Measurements from ENCODE around the gene C12orf43. TPM values are rescaled to one million over a fixed set of nuclear protein-coding genes. Genes with fewer than 3 reads are reported as not detected.

The C12orf43 gene
- total RNA-seq, 1 donor from 2014 or later, result 12.8 TPM

- H3K9me3 Mint-ChIP-seq, result no peaks in the 10 kb centered on the region
- TF ChIP-seq EZH2 (IDR thresholded peaks at IDR 0.05) (no peak), EZH2phosphoT487 (IDR thresholded peaks at IDR 0.05) (no peak)
- TF ChIP-seq, protein P1, sequence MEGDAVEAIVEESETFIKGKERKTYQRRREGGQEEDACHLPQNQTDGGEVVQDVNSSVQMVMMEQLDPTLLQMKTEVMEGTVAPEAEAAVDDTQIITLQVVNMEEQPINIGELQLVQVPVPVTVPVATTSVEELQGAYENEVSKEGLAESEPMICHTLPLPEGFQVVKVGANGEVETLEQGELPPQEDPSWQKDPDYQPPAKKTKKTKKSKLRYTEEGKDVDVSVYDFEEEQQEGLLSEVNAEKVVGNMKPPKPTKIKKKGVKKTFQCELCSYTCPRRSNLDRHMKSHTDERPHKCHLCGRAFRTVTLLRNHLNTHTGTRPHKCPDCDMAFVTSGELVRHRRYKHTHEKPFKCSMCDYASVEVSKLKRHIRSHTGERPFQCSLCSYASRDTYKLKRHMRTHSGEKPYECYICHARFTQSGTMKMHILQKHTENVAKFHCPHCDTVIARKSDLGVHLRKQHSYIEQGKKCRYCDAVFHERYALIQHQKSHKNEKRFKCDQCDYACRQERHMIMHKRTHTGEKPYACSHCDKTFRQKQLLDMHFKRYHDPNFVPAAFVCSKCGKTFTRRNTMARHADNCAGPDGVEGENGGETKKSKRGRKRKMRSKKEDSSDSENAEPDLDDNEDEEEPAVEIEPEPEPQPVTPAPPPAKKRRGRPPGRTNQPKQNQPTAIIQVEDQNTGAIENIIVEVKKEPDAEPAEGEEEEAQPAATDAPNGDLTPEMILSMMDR (IDR thresholded peaks at IDR 0.05), result no peak
- Histone ChIP-seq H3K9me3 (ENCODE audit: low read depth) (no peaks in the 10 kb centered on the region), H3K36me3 (no peaks in the 10 kb centered on the region), H3K4me3 (no peak overlapping the region), H2AFZ (replicated peaks) (no peak overlapping the region), H3K27ac (no peak overlapping the region), H4K20me1 (ENCODE audit: low read depth) (no peaks in the 10 kb centered on the region), H3F3A (ENCODE audit: low read depth) (peaks cover 9% of the 10 kb centered on the region), H3K27me3 (no peaks in the 10 kb centered on the region), H3K4me1 (no peaks in the 10 kb centered on the region), H3K9ac (no peak overlapping the region), H3K4me2 (no peak overlapping the region), H3K79me2 (ENCODE audit: low read depth) (no peaks in the 10 kb centered on the region)
- no peak overlapping the region for H3K4me3 Mint-ChIP-seq
- H3K27me3 Mint-ChIP-seq (ENCODE audit: insufficient read depth, low read depth), result peaks cover 11% of the 10 kb centered on the region
- H3K4me1 Mint-ChIP-seq, result peaks cover 38% of the 10 kb centered on the region
- H3K27ac Mint-ChIP-seq, result no peak overlapping the region
- DNase-seq (ENCODE audit: low spot score), result no peak
- H3K36me3 Mint-ChIP-seq, result no peaks in the 10 kb centered on the region
Observed at GRCh38 chr12:120970310-120970709, 46.0 kb downstream of the C12orf43 start.

DNA sequence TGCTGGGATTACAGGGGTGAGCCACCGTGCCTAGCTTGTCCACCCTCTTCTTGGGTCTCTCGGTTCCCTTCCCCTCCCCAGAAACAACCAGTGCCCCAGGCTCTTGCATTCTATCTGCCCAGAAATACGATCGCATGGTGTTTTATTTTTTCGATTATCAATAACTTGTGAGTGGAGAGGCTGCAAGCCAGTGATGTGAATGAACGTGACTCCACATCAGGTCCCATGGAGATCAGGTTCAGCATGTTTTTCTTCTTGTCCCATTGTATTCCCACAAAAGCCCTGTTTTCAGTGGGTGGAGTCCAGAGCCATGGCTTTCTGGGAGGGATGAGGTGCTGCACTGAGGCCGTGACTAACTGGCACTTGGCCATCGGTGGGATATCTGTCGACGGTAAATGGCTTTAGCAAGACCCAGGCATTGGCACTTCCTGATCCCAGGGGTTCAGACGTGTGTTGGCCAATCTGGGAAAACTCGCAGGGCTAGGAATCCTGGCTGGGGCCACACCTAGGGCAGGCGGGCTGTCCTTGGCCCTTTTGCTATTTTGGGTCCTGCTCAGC, 50.7 kb downstream of the C12orf43 start:
- H3K79me2 ChIP-seq (ENCODE audit: low read depth), result no peaks in the 10 kb centered on the region
- no peak overlapping the region for H3K27ac ChIP-seq
- no peak for DNase-seq (ENCODE audit: low spot score)
- no peaks in the 10 kb centered on the region for H3K36me3 Mint-ChIP-seq
- peaks cover 22% of the 10 kb centered on the region for H3K4me1 Mint-ChIP-seq
- no peak overlapping the region for H3K9ac ChIP-seq
- no peak overlapping the region for H3K27ac Mint-ChIP-seq
- no peaks in the 10 kb centered on the region for H3K9me3 ChIP-seq (ENCODE audit: low read depth)
- H2AFZ ChIP-seq (replicated peaks), result no peak overlapping the region
- no peaks in the 10 kb centered on the region for H3K4me1 ChIP-seq
- no peaks in the 10 kb centered on the region for H3K36me3 ChIP-seq
- H3K27me3 ChIP-seq, result no peaks in the 10 kb centered on the region
- no peak overlapping the region for H3K4me2 ChIP-seq
- no peak overlapping the region for H3K4me3 Mint-ChIP-seq
- no peaks in the 10 kb centered on the region for H4K20me1 ChIP-seq (ENCODE audit: low read depth)
- peaks cover 12% of the 10 kb centered on the region for H3K27me3 Mint-ChIP-seq (ENCODE audit: insufficient read depth, low read depth)
- H3K4me3 ChIP-seq, result no peak overlapping the region
- TF ChIP-seq EZH2phosphoT487 (IDR thresholded peaks at IDR 0.05), result no peak
- TF ChIP-seq, protein P1 (IDR thresholded peaks at IDR 0.05), result no peak
- no peak for TF ChIP-seq EZH2 (IDR thresholded peaks at IDR 0.05)
- H3K9me3 Mint-ChIP-seq, result no peaks in the 10 kb centered on the region
- H3F3A ChIP-seq (ENCODE audit: low read depth), result no peaks in the 10 kb centered on the region

- no peaks in the 10 kb centered on the region for H3K9me3 ChIP-seq (ENCODE audit: low read depth)
- H3K4me3 ChIP-seq, result no peak overlapping the region
- no peaks in the 10 kb centered on the region for H3K36me3 Mint-ChIP-seq
- no peak overlapping the region for H3K4me2 ChIP-seq
- H3K27ac Mint-ChIP-seq, result no peak overlapping the region
- no peaks in the 10 kb centered on the region for H3K27me3 ChIP-seq
- no peaks in the 10 kb centered on the region for H3K36me3 ChIP-seq
- H3K4me1 Mint-ChIP-seq, result peaks cover 20% of the 10 kb centered on the region
- no peak overlapping the region for H2AFZ ChIP-seq (replicated peaks)
- no peaks in the 10 kb centered on the region for H3K9me3 Mint-ChIP-seq
- no peaks in the 10 kb centered on the region for H3K4me1 ChIP-seq
- TF ChIP-seq, protein P1 (IDR thresholded peaks at IDR 0.05), result no peak
- no peak for TF ChIP-seq EZH2phosphoT487 (IDR thresholded peaks at IDR 0.05)
- TF ChIP-seq EZH2 (IDR thresholded peaks at IDR 0.05), result no peak
- H4K20me1 ChIP-seq (ENCODE audit: low read depth), result no peaks in the 10 kb centered on the region
- H3K4me3 Mint-ChIP-seq, result no peak overlapping the region
- peaks cover 7% of the 10 kb centered on the region for H3K27me3 Mint-ChIP-seq (ENCODE audit: insufficient read depth, low read depth)
- no peaks in the 10 kb centered on the region for H3K79me2 ChIP-seq (ENCODE audit: low read depth)
- H3K27ac ChIP-seq, result no peak overlapping the region
- no peaks in the 10 kb centered on the region for H3F3A ChIP-seq (ENCODE audit: low read depth)
- DNase-seq (ENCODE audit: low spot score), result no peak
- H3K9ac ChIP-seq, result no peak overlapping the region
Observed at GRCh38 chr12:120964298-120964697, 52.0 kb downstream of the C12orf43 start.
